GM20000 (cell line): ENCODE results near the gene FAM171A1.
"Not testable (repeated sequence)": the region's sequence is repeated elsewhere in the genome, so short reads cannot be mapped to it uniquely, and the experiment has no call there.

ENCODE experiments used
- DNase-seq: peaks from one replicate; pipeline ENCODE4 v3.0.0; 2012; ENCODE audit warnings: low spot score
- CTCF ChIP-seq: IDR thresholded peaks from 2 replicates; pipeline ENCODE4 v1.5.1; 2012; ENCODE audit warnings: mild to moderate bottlenecking, control low read depth; ENCODE audit errors: extremely low read depth, missing control alignments

The FAM171A1 gene

GRCh38 chr10:15306735-15307280 lies 64.3 kb downstream of the FAM171A1 start:
- no peak for TF ChIP-seq CTCF
- DNase-seq = no peak

DNA sequence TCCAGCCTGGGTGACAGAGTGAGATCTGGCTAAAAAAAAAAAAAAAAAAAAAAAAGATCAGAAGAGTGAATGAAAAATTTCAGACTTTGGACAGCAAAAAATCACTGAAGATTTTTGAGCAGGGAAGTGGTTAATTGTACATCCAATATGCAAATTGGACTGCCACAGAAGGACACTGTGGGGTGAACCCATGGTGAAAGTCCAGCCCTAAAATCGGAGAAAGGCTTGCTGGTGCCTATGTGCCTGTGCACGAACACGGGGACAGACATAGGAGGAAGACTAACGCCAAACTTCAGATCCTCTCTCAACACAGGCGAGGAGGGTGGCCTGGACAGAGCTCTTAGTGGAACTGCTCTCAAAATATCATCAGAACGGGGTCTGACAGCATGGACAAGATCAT lies 65.5 kb downstream of the FAM171A1 start:
- DNase-seq = no peak
- no peak for TF ChIP-seq CTCF

DNA sequence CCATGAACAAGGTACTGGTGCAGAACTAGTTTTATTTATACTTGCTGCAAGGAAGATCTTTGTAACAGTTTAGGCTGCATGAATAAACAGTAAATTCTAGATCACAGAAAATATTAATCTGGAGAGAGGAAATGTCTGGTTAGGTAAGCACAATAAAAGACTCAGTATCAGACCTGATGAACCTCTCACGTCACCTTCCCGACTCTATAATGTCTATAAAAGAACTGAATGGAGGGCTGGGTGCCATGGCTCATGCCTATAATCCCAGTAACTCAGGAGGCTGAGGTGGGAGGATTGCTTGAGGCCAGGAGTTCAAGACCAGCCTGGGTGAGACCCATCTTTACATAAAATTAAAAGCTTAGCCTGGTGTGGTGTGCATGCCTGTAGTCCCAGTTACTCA lies 65.9 kb downstream of the FAM171A1 start:
- no peak for TF ChIP-seq CTCF

DNA sequence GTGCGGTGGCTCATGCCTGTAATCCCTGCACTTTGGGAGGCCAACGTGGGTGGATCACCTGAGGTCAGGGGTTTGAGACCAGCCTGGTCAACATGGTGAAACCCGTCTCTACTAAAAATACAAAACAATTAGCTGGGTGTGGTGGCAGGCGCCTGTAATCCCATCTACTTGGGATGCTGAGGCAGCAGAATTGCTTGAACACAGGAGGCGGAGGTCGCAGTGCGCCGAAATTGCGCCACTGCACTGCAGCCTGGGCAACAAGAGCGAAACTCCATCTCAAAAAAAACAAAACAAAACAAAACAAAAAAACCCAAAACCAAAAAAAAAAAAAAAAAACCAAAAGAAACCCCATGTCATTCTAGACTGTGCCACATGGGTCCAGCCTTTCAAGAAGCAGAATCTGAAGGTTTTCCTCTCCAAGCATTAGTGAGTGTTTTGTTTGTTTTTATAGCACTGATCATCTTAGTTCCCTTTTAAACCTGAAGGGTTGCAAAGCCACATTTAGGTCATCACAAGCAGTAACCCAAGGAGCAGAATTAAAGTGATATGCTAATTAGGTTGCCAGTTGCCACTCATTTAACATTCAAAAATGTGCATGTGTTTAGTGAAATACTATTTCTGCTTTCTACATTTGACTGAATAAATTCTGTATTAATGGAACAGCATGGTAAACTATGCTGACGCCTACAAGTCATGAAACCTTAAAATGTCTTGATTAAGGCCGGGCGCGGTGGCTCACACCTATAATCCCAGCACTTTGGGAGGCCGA lies 68.7 kb downstream of the FAM171A1 start:
- DNase-seq = not testable (repeated sequence)

More for the DNA sequence above, 65.9 kb downstream of the FAM171A1 start:
- no peak for DNase-seq

- TF ChIP-seq CTCF = no peak
- DNase-seq = no peak
These were observed 70.4 kb downstream of the FAM171A1 start for GRCh38 chr10:15300697-15301096.

- no peak for TF ChIP-seq CTCF
- no peak for DNase-seq
These were observed 70.9 kb downstream of the FAM171A1 start for GRCh38 chr10:15300145-15300544.

GRCh38 chr10:15296701-15297100 lies 74.4 kb downstream of the FAM171A1 start:
- no peak for DNase-seq
- no peak for TF ChIP-seq CTCF
